Measurements from ENCODE around the gene EHBP1L1.

The EHBP1L1 gene

GRCh38 chr11:65613091-65613928 is 37.5 kb downstream of the EHBP1L1 start:
- TF ChIP-seq CTCF (conservative IDR thresholded peaks at IDR 0.05): 0 out of 2 replicates have a peak, but pooled peaks have one; percentile 24
- H3K27ac ChIP-seq: peak overlapping the region; percentile 99

- TF ChIP-seq CTCF (conservative IDR thresholded peaks at IDR 0.05): no peak
- peak within 1 kb of the TSS; percentile 99 for H3K27ac ChIP-seq
These were observed 39.5 kb downstream of the EHBP1L1 start, which contains the start of gene PCNX3 for GRCh38 chr11:65615229-65615949. PCNX3 (plus strand) TSS chr11:65615776; CDS start chr11:65616312, 536 bp downstream.

DNA sequence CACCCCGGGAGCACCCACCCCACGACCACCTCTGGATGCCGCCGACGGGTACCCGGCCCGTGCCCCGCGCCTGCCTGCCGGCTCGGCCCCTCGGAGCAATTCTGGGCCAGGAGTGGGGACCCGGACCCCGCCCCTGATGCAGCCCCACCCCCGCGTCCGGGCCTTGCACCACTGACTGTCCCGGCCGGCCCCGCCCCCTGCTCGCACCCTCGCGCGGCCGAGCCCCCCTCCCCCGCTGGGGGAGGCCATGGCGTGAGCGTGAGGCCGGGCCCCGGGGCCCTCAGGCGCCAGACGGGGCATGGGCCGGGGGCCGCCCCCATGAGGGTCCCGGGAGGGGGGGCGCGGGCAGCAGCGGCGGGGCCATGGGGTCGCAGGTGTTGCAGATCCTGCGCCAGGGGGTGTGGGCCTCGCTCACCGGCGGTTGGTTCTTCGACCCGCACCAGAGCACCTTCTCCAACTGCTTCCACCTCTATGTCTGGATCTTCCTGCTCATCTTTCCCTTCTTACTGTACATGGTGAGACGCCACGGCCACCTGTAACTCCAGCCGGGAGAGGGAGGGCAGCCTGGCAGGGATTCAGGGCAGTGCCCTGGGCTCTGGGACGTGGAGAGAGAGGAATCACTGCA is 40.2 kb downstream of the EHBP1L1 start:
- no peak for TF ChIP-seq CTCF (conservative IDR thresholded peaks at IDR 0.05)
- peak overlapping the region; percentile 99 for H3K27ac ChIP-seq

DNA sequence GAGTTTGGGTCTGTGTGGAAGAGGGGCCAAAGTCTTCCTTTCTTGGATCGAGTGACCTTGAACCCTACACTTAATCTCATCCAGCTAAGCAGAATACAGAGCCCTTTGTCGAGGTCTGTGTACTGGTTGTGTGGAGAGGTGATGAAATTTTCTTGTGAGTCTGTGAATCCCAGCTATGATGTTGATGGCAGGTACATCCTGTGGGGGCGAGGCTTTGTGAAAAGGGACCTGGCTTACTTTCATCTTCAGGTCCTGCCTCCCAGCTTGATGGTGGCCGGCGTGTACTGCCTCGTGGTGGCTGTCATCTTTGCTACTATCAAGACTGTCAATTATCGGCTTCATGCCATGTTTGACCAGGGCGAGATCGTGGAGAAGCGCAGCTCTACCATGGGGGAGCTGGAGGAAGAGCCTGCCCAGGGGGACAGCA is 40.7 kb downstream of the EHBP1L1 start:
- peak overlapping the region; percentile 99 for H3K27ac ChIP-seq
- no peak for TF ChIP-seq CTCF (conservative IDR thresholded peaks at IDR 0.05)

- H3K27ac ChIP-seq: peak overlapping the region; percentile 99
- no peak for TF ChIP-seq CTCF (conservative IDR thresholded peaks at IDR 0.05)
These were observed 41.4 kb downstream of the EHBP1L1 start for GRCh38 chr11:65617136-65617850.

GRCh38 chr11:65617990-65618751 is 42.3 kb downstream of the EHBP1L1 start:
- no peak for TF ChIP-seq CTCF (conservative IDR thresholded peaks at IDR 0.05)
- H3K27ac ChIP-seq: peak overlapping the region; percentile 99; the same call in 1 of the 2 replicates

Data from VCaP (cell line).